Common myeloid progenitor, CD34-positive (primary cell): ENCODE measurements around the gene DUSP16.

Experiments used
- CTCF ChIA-PET: fragments of 350-600 bp; sonication (Branson Sonifier 250); formaldehyde crosslinking; loops from one replicate; lab custom pipeline; 2021; ENCODE audit warnings: antibody characterized with exemption; lab: Charles Lee
- POLR2A ChIA-PET: fragments of 350-600 bp; sonication (Branson Sonifier 250); formaldehyde crosslinking; loops from one replicate; lab custom pipeline; 2021; ENCODE audit warnings: antibody characterized with exemption; lab: Charles Lee
- DNase-seq, 3 donors: peaks; one replicate each; pipeline versions ENCODE4 v3.0.0 to v3.0.0-alpha.2; 2013
- H3K27ac ChIP-seq, 2 experiments: 1 replicate in 1 of 2; 2 replicates in 1 of 2; pipeline ENCODE4 v1.7.0; 2013; ENCODE audit warnings: inconsistent platforms in 2 of 2, low read length in 2 of 2, mild to moderate bottlenecking in 2 of 2, low read depth in 1 of 2, moderate library complexity in 1 of 2; ENCODE audit not compliant: severe bottlenecking in 2 of 2, insufficient read depth in 1 of 2, poor library complexity in 1 of 2
- H3K27me3 ChIP-seq, 5 experiments: replicated peaks in 2 of 5; 1 replicate in 3 of 5; 2 replicates in 2 of 5; pipeline versions ENCODE4 v1.6.1 to v1.7.0; 2013; ENCODE audit warnings: low read length in 4 of 5, mild to moderate bottlenecking in 2 of 5, moderate library complexity in 2 of 5, inconsistent platforms in 1 of 5; ENCODE audit not compliant: insufficient read depth in 5 of 5, control insufficient read depth in 4 of 5
- H3K36me3 ChIP-seq, 4 experiments: 1 replicate in 2 of 4; 2 replicates in 2 of 4; pipeline versions ENCODE4 v1.6.1 to v1.7.0; 2013; ENCODE audit warnings: low read length in 3 of 4, control low read depth in 1 of 4, mild to moderate bottlenecking in 1 of 4; ENCODE audit not compliant: control insufficient read depth in 4 of 4, insufficient read depth in 4 of 4
- H3K4me1 ChIP-seq, 4 experiments: 1 replicate in 3 of 4; 2 replicates in 1 of 4; pipeline versions ENCODE4 v1.6.1 to v1.7.1; 2013; ENCODE audit warnings: low read length in 3 of 4, mild to moderate bottlenecking in 3 of 4, control low read depth in 1 of 4, inconsistent platforms in 1 of 4, moderate library complexity in 1 of 4; ENCODE audit not compliant: control insufficient read depth in 4 of 4, insufficient read depth in 4 of 4; ENCODE audit errors: control extremely low read depth in 1 of 4
- H3K4me3 ChIP-seq, 7 experiments: 1 replicate in 4 of 7; 2 replicates in 3 of 7; pipeline versions ENCODE4 v1.5.1 to v1.7.0; 2013; ENCODE audit warnings: mild to moderate bottlenecking in 7 of 7, low read length in 6 of 7, moderate library complexity in 6 of 7, inconsistent platforms in 2 of 7, low read depth in 2 of 7, control low read depth in 1 of 7; ENCODE audit not compliant: insufficient read depth in 4 of 7, control insufficient read depth in 1 of 7; ENCODE audit errors: extremely low read depth in 1 of 7
- H3K9me3 ChIP-seq, 5 experiments: 1 replicate in 4 of 5; 2 replicates in 1 of 5; pipeline versions ENCODE4 v1.6.1 to v1.7.1; 2013; ENCODE audit warnings: low read length in 4 of 5, mild to moderate bottlenecking in 2 of 5, inconsistent platforms in 1 of 5, low read depth in 1 of 5, moderate library complexity in 1 of 5; ENCODE audit not compliant: control insufficient read depth in 4 of 5, insufficient read depth in 2 of 5; ENCODE audit errors: control extremely low read depth in 1 of 5
- WGBS: methylation state at CpG from one replicate; pipeline ENCODE4 v1.1.5; 2013; ENCODE audit not compliant: insufficient coverage; 5-methylcytosine and 5-hydroxymethylcytosine counted together

Gene DUSP16

DNA sequence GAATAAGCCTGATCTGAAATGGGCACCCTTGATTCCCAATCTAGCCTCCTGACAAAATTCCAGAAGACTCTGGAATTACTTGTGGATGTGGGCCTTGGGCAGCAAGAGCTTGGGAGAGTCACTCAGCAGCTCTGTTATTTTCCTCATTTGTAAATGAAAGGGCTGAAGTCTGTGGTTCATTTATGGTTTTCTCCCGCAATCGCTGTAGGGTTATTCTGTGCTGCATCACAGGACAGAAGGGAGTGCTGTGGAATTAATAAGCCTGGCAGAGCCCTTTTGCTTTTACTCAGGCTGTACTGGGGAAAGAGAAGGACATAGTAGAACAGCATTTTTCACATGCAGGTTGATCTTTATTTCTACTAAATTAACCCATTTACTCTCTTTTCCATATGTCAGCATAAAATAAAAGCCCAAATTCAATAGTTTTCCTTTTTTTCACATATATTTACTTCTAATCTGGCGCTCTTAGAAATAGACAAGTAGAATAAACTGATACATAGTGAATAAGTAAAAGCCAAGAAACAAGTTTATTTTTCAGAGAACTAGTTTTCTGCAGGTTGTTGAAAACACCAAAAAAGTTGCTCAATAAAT lies 49.2 kb downstream of the DUSP16 start:
- no peaks in the 10 kb centered on the region for H3K9me3 ChIP-seq
- no peaks in the 10 kb centered on the region for H3K4me1 ChIP-seq
- WGBS: no CpG with 5 or more reads among the region's 3 CpGs
- no peaks in the 10 kb centered on the region for H3K27me3 ChIP-seq
- H3K36me3 ChIP-seq: no peaks in the 10 kb centered on the region
- no peak for DNase-seq
- no peak overlapping the region for H3K4me3 ChIP-seq
- ChIA-PET CTCF (no interaction called here), POLR2A (interaction anchor here (1.4 kb wide), 1 partner anchor 10 kb away, joined by 4 read pairs; no protein-coding TSS in a partner anchor)
- H3K27ac ChIP-seq: no peak overlapping the region

GRCh38 chr12:12511895-12512711 lies 50.6 kb downstream of the DUSP16 start:
- Histone ChIP-seq H3K4me1 (no peaks in the 10 kb centered on the region), H3K36me3 (no peaks in the 10 kb centered on the region), H3K27me3 (no peaks in the 10 kb centered on the region), H3K4me3 (no peak overlapping the region), H3K27ac (no peak overlapping the region), H3K9me3 (no peaks in the 10 kb centered on the region)
- POLR2A ChIA-PET: no interaction called here
- DNase-seq: no peak
- CTCF ChIA-PET: interaction anchor here (1.2 kb wide), 1 partner anchor 53 kb away, joined by 3 read pairs; no protein-coding TSS in a partner anchor
- WGBS: 89% methylated on average over 4 of the region's 5 CpGs

DNA sequence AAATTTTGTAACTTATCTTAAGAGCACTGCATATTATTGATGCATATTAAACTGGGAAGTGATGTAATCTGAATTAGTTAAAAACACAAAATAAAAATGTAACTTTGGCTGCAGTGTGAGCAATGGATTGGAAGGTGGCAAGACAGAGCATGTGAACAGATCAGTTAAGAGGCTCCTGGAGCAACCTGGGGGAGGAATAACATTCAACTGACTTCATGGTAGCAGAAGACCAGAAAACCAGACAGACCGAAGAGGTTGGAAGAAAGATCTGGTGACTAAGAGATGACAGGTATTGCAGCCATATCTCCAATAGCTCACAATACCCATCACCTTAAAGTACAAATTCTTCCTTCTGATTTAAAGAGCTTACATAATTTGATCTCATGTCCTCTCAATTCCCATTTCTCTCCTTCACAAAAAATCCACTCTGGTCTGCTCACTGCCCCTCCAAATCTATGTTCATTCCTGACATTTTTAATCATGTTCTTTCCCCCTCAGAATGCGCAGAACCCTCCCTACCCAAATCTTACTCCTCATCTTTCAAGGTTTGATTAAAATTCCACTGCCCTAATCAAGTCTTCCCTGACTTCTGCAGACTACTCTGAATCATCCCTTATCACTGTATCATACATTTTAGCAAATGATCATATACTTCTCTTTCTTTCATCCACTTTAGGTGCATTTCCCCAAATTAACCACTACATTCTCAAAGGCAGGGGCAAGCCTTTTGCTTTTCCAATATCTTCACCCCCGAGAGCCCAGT lies 51.5 kb downstream of the DUSP16 start:
- no peak for DNase-seq
- Histone ChIP-seq H3K27me3 (no peaks in the 10 kb centered on the region), H3K27ac (no peak overlapping the region), H3K36me3 (no peaks in the 10 kb centered on the region), H3K4me3 (no peak overlapping the region), H3K9me3 (no peaks in the 10 kb centered on the region), H3K4me1 (no peaks in the 10 kb centered on the region)
- WGBS: 88% methylated on average over 1 of the region's 3 CpGs
- ChIA-PET CTCF (interaction anchor here (1.2 kb wide), 1 partner anchor 52 kb away, joined by 3 read pairs; no protein-coding TSS in a partner anchor), POLR2A (no interaction called here)

GRCh38 chr12:12510551-12510950 lies 52.1 kb downstream of the DUSP16 start:
- no CpG with 5 or more reads among the region's 2 CpGs for WGBS
- Histone ChIP-seq H3K27me3 (no peaks in the 10 kb centered on the region), H3K9me3 (no peaks in the 10 kb centered on the region), H3K36me3 (no peaks in the 10 kb centered on the region), H3K27ac (no peak overlapping the region), H3K4me1 (no peaks in the 10 kb centered on the region), H3K4me3 (no peak overlapping the region)
- DNase-seq: no peak
- ChIA-PET CTCF (no interaction called here), POLR2A (no interaction called here)

GRCh38 chr12:12510141-12510540 lies 52.5 kb downstream of the DUSP16 start:
- H3K27ac ChIP-seq: no peak overlapping the region
- CTCF ChIA-PET: no interaction called here
- no peaks in the 10 kb centered on the region for H3K4me1 ChIP-seq
- WGBS: 100% methylated on average over 1 of the region's 2 CpGs
- POLR2A ChIA-PET: no interaction called here
- H3K4me3 ChIP-seq: no peak overlapping the region
- H3K9me3 ChIP-seq: no peaks in the 10 kb centered on the region
- H3K36me3 ChIP-seq: no peaks in the 10 kb centered on the region
- H3K27me3 ChIP-seq: no peaks in the 10 kb centered on the region
- no peak for DNase-seq

DNA sequence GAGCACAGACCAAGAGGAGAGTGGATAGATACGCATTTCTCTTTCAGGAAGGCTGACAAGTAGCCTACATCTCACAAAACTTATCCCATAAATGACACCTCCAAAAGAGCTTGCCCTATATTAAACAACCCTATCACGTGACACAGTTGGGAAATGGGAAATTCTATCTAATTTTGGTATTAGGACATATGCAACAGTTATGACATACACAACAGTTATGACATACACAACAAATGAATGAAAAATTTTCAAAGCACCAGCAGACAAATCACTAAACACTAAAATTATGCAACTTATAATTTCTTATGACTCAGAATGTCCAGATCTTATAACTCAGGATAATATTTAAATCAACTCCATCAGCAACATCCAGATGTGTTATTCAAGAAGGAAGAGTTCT lies 54.1 kb downstream of the DUSP16 start:
- H3K4me1 ChIP-seq: no peaks in the 10 kb centered on the region
- no CpG with 5 or more reads among the region's 2 CpGs for WGBS
- ChIA-PET POLR2A (no interaction called here), CTCF (no interaction called here)
- no peaks in the 10 kb centered on the region for H3K36me3 ChIP-seq
- no peaks in the 10 kb centered on the region for H3K9me3 ChIP-seq
- H3K27ac ChIP-seq: no peak overlapping the region
- H3K4me3 ChIP-seq: no peak overlapping the region
- DNase-seq: no peak
- H3K27me3 ChIP-seq: no peaks in the 10 kb centered on the region

DNA sequence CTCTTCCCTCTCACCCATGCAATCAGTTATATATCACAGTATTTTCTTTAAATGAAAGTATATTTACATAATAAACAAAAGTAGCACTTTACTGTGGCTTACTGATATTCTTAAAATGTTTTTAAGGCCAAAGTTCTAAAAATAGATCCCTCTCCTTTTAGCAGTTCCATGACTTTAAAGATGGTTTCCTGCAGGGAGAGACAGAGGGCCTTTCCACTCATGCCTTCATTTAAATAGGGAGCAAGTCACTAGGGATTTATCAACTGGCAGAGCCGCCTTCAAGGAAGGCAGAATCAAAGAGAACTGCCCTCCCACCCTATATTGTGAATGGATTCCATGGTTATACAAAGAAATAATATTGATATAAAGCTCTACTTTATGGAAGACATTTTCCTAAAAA lies 55.5 kb downstream of the DUSP16 start:
- no peaks in the 10 kb centered on the region for H3K27me3 ChIP-seq
- WGBS: no CpG with 5 or more reads among the region's 1 CpG
- H3K4me3 ChIP-seq: no peak overlapping the region
- CTCF ChIA-PET: interaction anchor here (1.1 kb wide), 1 partner anchor 9 kb away, joined by 3 read pairs; no protein-coding TSS in a partner anchor
- H3K27ac ChIP-seq: no peak overlapping the region
- H3K9me3 ChIP-seq: no peaks in the 10 kb centered on the region
- POLR2A ChIA-PET: no interaction called here
- no peaks in the 10 kb centered on the region for H3K36me3 ChIP-seq
- DNase-seq: no peak
- no peaks in the 10 kb centered on the region for H3K4me1 ChIP-seq
